Natural killer cell (primary cell): ENCODE results near the gene UGDH. TPM values are rescaled to one million over a fixed set of nuclear protein-coding genes. Genes with fewer than 3 reads are reported as not detected.

Source experiments
- ATAC-seq, 3 donors: fragments of 150-1000 bp in 2 of 3; fragments of 200-7000 bp in 1 of 3; cut with Tn5 transposase; 1 replicate in 1 of 3; 2 replicates in 2 of 3; pipeline ENCODE4 v1.10.0; 2021; ENCODE audit warnings: mild to moderate bottlenecking in 2 of 3, moderate library complexity in 2 of 3
- DNase-seq, 2 donors: peaks; one replicate each; pipeline versions ENCODE4 v3.0.0 to v3.0.0-alpha.2; 2013 to 2021; ENCODE audit warnings: mixed read lengths in 1 of 2
- H3K27ac ChIP-seq: one replicate; pipeline ENCODE4 v1.5.1; 2013; ENCODE audit warnings: mild to moderate bottlenecking, low read length
- H3K27me3 ChIP-seq: one replicate; pipeline ENCODE4 v1.6.1; 2013; ENCODE audit warnings: low read length; ENCODE audit not compliant: control insufficient read depth, insufficient read depth
- H3K36me3 ChIP-seq: one replicate; pipeline ENCODE4 v1.6.1; 2013; ENCODE audit warnings: low read length; ENCODE audit not compliant: control insufficient read depth, insufficient read depth
- H3K4me1 ChIP-seq: one replicate; pipeline ENCODE4 v1.6.1; 2013; ENCODE audit warnings: low read length; ENCODE audit not compliant: control insufficient read depth, insufficient read depth
- H3K4me3 ChIP-seq: one replicate; pipeline ENCODE4 v1.5.1; 2013; ENCODE audit warnings: low read length
- H3K9me3 ChIP-seq: one replicate; pipeline ENCODE4 v1.6.1; 2013; ENCODE audit warnings: low read length; ENCODE audit not compliant: control insufficient read depth, insufficient read depth
- H3K27ac Mint-ChIP-seq, 2 donors: one replicate each; pipeline ENCODE4 v1.8.0; 2022; ENCODE audit warnings: mild to moderate bottlenecking in 2 of 2, mixed read lengths in 2 of 2, moderate library complexity in 1 of 2
- H3K27me3 Mint-ChIP-seq, 2 donors: one replicate each; pipeline ENCODE4 v1.8.0; 2022; ENCODE audit warnings: low read depth in 2 of 2, mixed read lengths in 2 of 2
- H3K36me3 Mint-ChIP-seq: one replicate; pipeline ENCODE4 v1.8.0; 2022; ENCODE audit warnings: mixed read lengths
- H3K4me1 Mint-ChIP-seq, 2 donors: one replicate each; pipeline ENCODE4 v1.8.0; 2022; ENCODE audit warnings: mixed read lengths in 2 of 2
- H3K4me3 Mint-ChIP-seq: one replicate; pipeline ENCODE4 v1.8.0; 2022; ENCODE audit warnings: mild to moderate bottlenecking, moderate library complexity, mixed read lengths
- H3K9me3 Mint-ChIP-seq, 2 donors: one replicate each; pipeline ENCODE4 v1.8.0; 2022; ENCODE audit warnings: mixed read lengths in 2 of 2
- WGBS: methylation state at CpG from one replicate; pipeline ENCODE4 v1.1.7; 2013; ENCODE audit warnings: missing lambda C conversion rate; ENCODE audit not compliant: insufficient coverage; 5-methylcytosine and 5-hydroxymethylcytosine counted together
- intact Hi-C: fragments of 100-400 bp; cut with micrococcal nuclease; formaldehyde crosslinking; loops from one replicate; pipeline ENCODE4 v1.14.2; 2022
- total RNA-seq, 4 donors: library from RNA; stranded (reverse); fragments of 120-200 nt in 1 of 4; gene quantifications; one replicate each; pipeline versions ENCODE4 v1.2.3 to v1.2.4, GENCODE V29; 2013 to 2022
- TF ChIP-seq, protein P1 (sequence below): fragments of 200-600 bp; IDR thresholded peaks from one replicate; pipeline ENCODE4 v1.8.0; 2022; ENCODE audit warnings: antibody characterized with exemption

UGDH gene
- total RNA-seq, 3 donors from 2014 or later (not counting 1 experiment from before 2014, with no cell fraction given) = 12.2 to 14.8 (median 13.6) TPM

DNA sequence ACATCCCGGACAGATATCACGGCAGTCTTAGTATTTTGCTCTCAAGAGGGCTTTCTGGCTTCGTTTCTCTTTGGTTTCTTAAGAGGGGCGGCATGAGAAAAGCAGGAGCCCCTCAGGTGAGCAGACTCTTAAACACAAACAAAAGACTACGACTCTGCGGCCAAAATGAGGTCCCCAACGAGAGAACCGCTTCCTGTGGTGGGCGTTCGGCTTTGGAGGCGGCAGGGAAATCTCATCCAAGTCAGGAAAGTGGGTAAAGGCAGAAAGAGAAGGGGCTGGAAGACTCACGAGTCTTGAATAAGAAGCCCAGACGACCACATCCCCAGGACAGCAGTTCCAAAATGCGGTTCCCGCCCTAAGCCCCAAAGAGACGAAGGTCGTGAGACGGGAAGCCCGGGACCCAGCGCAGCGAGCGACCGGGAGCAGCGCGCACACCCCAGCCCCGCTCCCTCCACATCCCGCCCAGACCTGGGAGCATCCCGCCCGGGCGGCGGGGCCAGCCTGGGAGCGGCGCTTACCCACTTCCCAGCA is 409 bp downstream of the UGDH start:
- Mint-ChIP-seq H3K9me3 (no peaks in the 10 kb centered on the region), H3K36me3 (no peaks in the 10 kb centered on the region), H3K27ac (peak overlapping the region; percentile 78 to 92), H3K4me1 (peaks cover 13 to 20% of the 10 kb centered on the region in 2 donors), H3K27me3 (no peaks in the 10 kb centered on the region), H3K4me3 (peak overlapping the region; percentile 96)
- Histone ChIP-seq H3K36me3 (no peaks in the 10 kb centered on the region), H3K4me3 (peak overlapping the region; percentile 93), H3K27me3 (no peaks in the 10 kb centered on the region), H3K9me3 (no peaks in the 10 kb centered on the region), H3K27ac (peak overlapping the region; percentile 30), H3K4me1 (peaks cover 18% of the 10 kb centered on the region)
- ATAC-seq (peak in 1 of 3 donors; percentile 16), DNase-seq (peak; percentile 16 to 52)
- TF ChIP-seq, protein P1, sequence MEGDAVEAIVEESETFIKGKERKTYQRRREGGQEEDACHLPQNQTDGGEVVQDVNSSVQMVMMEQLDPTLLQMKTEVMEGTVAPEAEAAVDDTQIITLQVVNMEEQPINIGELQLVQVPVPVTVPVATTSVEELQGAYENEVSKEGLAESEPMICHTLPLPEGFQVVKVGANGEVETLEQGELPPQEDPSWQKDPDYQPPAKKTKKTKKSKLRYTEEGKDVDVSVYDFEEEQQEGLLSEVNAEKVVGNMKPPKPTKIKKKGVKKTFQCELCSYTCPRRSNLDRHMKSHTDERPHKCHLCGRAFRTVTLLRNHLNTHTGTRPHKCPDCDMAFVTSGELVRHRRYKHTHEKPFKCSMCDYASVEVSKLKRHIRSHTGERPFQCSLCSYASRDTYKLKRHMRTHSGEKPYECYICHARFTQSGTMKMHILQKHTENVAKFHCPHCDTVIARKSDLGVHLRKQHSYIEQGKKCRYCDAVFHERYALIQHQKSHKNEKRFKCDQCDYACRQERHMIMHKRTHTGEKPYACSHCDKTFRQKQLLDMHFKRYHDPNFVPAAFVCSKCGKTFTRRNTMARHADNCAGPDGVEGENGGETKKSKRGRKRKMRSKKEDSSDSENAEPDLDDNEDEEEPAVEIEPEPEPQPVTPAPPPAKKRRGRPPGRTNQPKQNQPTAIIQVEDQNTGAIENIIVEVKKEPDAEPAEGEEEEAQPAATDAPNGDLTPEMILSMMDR = no peak
- WGBS = under 1% methylated on average over 33 of the region's 33 CpGs
- intact Hi-C loops = loop anchor here (1.0 to 5.0 kb wide), 4 partner anchors 112 to 451 kb away; partner anchors contain the start of genes UBE2K and WDR19

DNA sequence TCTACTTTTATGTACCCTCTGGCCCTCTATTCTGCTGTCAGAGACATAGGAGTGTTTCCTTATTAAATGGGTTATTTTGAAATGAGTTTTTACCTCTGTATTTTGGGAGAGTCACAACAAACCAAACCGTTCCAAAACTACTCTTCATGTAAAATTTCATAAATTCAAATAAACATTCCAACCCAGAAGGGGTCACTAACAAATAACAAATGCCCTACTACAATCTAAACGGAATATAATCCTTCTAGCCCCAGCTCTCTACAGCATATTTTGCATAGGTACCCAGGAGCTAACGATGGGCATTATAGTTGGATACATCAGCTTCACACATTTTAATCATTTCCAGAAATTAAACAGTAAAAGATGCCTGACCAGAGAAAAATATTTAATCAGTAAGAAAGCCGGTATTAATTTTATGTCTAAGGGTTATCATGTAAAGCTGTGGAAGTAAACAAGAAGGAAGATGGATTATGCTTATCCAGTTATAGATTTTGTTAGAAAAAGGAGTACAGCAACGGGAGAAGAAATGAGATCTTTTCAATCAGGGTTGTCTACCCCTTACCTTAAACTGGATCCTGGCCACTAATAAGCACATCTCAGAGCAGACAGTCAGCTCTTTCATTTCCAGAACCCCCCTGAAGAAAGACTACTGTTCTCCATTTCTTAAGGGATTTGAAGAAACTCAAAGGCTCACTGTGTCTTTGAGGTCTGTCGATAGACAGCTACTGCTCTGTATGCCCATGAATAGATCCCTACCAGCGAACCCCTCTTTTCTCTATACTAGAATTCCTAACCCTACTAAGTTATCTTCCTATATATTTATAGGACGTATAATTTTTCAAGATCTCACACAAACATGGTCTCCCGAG is 1.2 kb downstream of the UGDH start:
- H3K4me1 Mint-ChIP-seq = peaks cover 13 to 20% of the 10 kb centered on the region in 2 donors
- Histone ChIP-seq H3K9me3 (no peaks in the 10 kb centered on the region), H3K27ac (no peak overlapping the region), H3K4me1 (peaks cover 18% of the 10 kb centered on the region), H3K27me3 (no peaks in the 10 kb centered on the region), H3K4me3 (peak overlapping the region; percentile 93), H3K36me3 (no peaks in the 10 kb centered on the region)
- H3K27ac Mint-ChIP-seq = peak overlapping the region; percentile 78 to 92
- ATAC-seq = no peak
- TF ChIP-seq, protein P1 = no peak
- H3K36me3 Mint-ChIP-seq = no peaks in the 10 kb centered on the region
- H3K9me3 Mint-ChIP-seq = no peaks in the 10 kb centered on the region
- H3K4me3 Mint-ChIP-seq = peak overlapping the region; percentile 96
- WGBS = 57% methylated on average over 8 of the region's 9 CpGs
- peak in 1 of 2 donors; percentile 5 for DNase-seq
- no peaks in the 10 kb centered on the region for H3K27me3 Mint-ChIP-seq
- intact Hi-C loops = loop anchor here (5.0 kb wide), 2 partner anchors 171 to 344 kb away; partner anchors contain the start of genes UBE2K and WDR19

DNA sequence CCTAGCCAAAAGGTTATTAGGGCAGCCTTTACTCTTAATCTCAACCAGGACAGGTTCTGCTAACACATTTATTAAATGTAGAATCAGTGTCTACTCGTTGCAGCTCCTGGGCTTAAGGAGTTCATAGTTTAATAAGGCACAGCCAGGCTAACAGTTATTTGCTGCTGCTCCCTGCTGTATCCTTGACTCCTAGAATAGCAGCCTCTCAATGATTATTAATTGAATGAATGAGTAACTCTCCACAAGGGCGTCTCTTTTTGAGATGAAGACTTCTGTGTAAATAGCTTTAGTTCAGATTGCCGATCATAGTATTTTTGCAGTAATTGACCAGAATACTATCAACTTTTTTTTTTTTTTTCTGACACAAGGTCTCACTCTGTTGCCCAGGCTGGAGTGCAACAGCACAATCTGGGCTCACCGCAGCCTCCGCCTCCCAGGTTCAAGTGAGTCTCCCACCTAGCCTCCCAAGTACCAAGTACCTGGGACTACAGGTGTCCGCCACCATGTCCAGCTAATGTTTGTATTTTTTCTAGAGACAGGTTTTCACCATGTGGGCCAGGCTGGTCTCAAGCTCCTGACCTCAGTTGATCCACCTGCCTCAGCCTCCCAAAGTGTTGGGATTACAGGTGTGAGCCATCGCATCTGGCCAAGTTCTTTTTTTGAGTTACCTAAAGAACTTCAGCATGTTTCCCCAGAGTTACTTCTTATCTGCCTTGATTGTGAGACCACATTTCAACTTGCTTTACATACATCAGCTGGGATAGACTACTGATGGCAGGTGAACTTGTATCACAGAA is 2.9 kb downstream of the UGDH start:
- Histone ChIP-seq H3K4me1 (peaks cover 18% of the 10 kb centered on the region), H3K27me3 (no peaks in the 10 kb centered on the region), H3K9me3 (no peaks in the 10 kb centered on the region), H3K27ac (no peak overlapping the region), H3K36me3 (peaks cover 3% of the 10 kb centered on the region), H3K4me3 (no peak overlapping the region)
- H3K9me3 Mint-ChIP-seq = no peaks in the 10 kb centered on the region
- intact Hi-C loops = no loop called here
- no peak overlapping the region for H3K27ac Mint-ChIP-seq
- H3K36me3 Mint-ChIP-seq = no peaks in the 10 kb centered on the region
- DNase-seq = no peak
- no peak for ATAC-seq
- H3K4me1 Mint-ChIP-seq = peaks cover 13 to 20% of the 10 kb centered on the region in 2 donors
- H3K4me3 Mint-ChIP-seq = no peak overlapping the region
- TF ChIP-seq, protein P1 = no peak
- H3K27me3 Mint-ChIP-seq = no peaks in the 10 kb centered on the region
- 95% methylated on average over 7 of the region's 7 CpGs for WGBS
